ENCODE data around the gene DBI. TPM values are rescaled to one million over a fixed set of nuclear protein-coding genes. Genes with fewer than 3 reads are reported as not detected.
A peak's percentile ranks its signal among the peaks of the same experiment; 100 is the strongest.

DBI gene
- total RNA-seq (2021; ENCODE audit: unreplicated experiment) (129 TPM), Bru-seq, nascent RNA (percentile 74 among the genes with signal in this experiment), BruChase-seq, experiment 1, labeled RNA remaining after a 6-hour chase (percentile 85 among the genes with signal in this experiment), BruChase-seq, experiment 2, labeled RNA remaining after a 2-hour chase (percentile 79 among the genes with signal in this experiment)
- 195 and 243 TPM in 2 replicates for polyA plus RNA-seq (2012)
- long read RNA-seq, transcript DBI-202 (4 exons, 637 nt), result major isoform, 85 of 96 reads
- long read RNA-seq, partial matches to known transcripts, result 1 of 96 reads
- long read RNA-seq, other reads (novel, unspliced or antisense), result 5 of 96 reads

GRCh38 chr2:119366649-119367471 is at the start of gene DBI, which contains the start of gene C2orf76:
Gene DBI (plus strand): TSS chr2:119366977. CDS start chr2:119367052, 75 bp downstream.
Gene C2orf76 (minus strand): TSS chr2:119366834. CDS start chr2:119339959, 26,875 bp downstream.
- Histone ChIP-seq H3K27ac (ENCODE audit: low read depth, low read length) (peak within 1 kb of the TSS; percentile 76), H3K4me1 (ENCODE audit: control insufficient read depth in 1 of 2, insufficient read depth in 2 of 2, low read length in 2 of 2) (peaks cover 13 to 17% of the 10 kb centered on the region in 2 experiments), H4K20me1 (ENCODE audit: insufficient read depth) (no peaks in the 10 kb centered on the region), H2AFZ (ENCODE audit: low read depth, low read length, poor library complexity, severe bottlenecking) (peak within 1 kb of the TSS; percentile 41), H3K36me3 (ENCODE audit: control insufficient read depth in 1 of 2, insufficient read depth in 2 of 2, low read length in 2 of 2) (peaks cover 25 to 28% of the 10 kb centered on the region in 2 experiments; a peak in 3 of 4 replicates), H3K9ac (ENCODE audit: low read length) (peak within 1 kb of the TSS; percentile 79), H3K4me3 (replicated peaks in 1 of 2; ENCODE audit: low read depth in 1 of 2, low read length in 2 of 2) (peak within 1 kb of the TSS; percentile 95 to 99), H3K4me2 (ENCODE audit: low read length) (peak within 1 kb of the TSS; percentile 98), H3K27me3 (ENCODE audit: insufficient read depth, low read length) (no peaks in the 10 kb centered on the region), H3K79me2 (ENCODE audit: insufficient read depth, low read length) (peaks cover 38% of the 10 kb centered on the region), H3K9me2 (ENCODE audit: insufficient read depth) (no peaks in the 10 kb centered on the region), H3K9me3 (ENCODE audit: control insufficient read depth in 1 of 2, insufficient read depth in 1 of 2, low read depth in 1 of 2, low read length in 2 of 2) (no peaks in the 10 kb centered on the region)
- POLR2A ChIA-PET, result interaction anchor here (1.0 to 1.4 kb wide), 9 partner anchors 9 to 132 kb away, joined by 3 to 7 read pairs (median 4); no protein-coding TSS in a partner anchor
- CTCF ChIA-PET, result interaction anchor here (1.0 to 1.2 kb wide), 2 partner anchors 15 to 16 kb away, joined by 3 to 4 read pairs; no protein-coding TSS in a partner anchor
- intact Hi-C loops (cut with micrococcal nuclease), result no loop called here
- DNase-seq (ENCODE audit: low read depth, low spot score) (peak; percentile 89), ATAC-seq (peak; percentile 95)
- RAD21 ChIA-PET (ENCODE audit: low non-redundant PET in 1 of 2, low total read pairs in 2 of 2, uncharacterized antibody in 2 of 2, unreplicated experiment in 2 of 2), result no interaction called here
- TSS peak; percentile 62 for BruUV-seq (replicated peaks)
- peak; percentile 73 for TF ChIP-seq ELF1 (IDR thresholded peaks at IDR 0.05; ENCODE audit: borderline replicate concordance, low read depth)
- TF ChIP-seq JUND (IDR thresholded peaks at IDR 0.05), result no peak
- no peak for TF ChIP-seq REST (IDR thresholded peaks at IDR 0.05; ENCODE audit: low read depth)
- peak; percentile 100 for TF ChIP-seq CEBPB (IDR thresholded peaks at IDR 0.05; ENCODE audit: low read depth)
- TF ChIP-seq POLR2A (IDR thresholded peaks at IDR 0.05; ENCODE audit: borderline replicate concordance, extremely low read depth, insufficient read depth, insufficient read length), result peak; percentile 78
- peak; percentile 95 for TF ChIP-seq MAX (IDR thresholded peaks at IDR 0.05)
- no peak for TF ChIP-seq EZH2phosphoT487 (IDR thresholded peaks at IDR 0.05; ENCODE audit: borderline replicate concordance)
- peak; percentile 34 for TF ChIP-seq YY1 (IDR thresholded peaks at IDR 0.05; ENCODE audit: extremely low read depth, insufficient replicate concordance, low read depth, low read length)
- TF ChIP-seq POLR2AphosphoS5 (IDR thresholded peaks at IDR 0.05; ENCODE audit: low read depth, low read length), result peak; percentile 95
- TF ChIP-seq RAD21 (IDR thresholded peaks at IDR 0.05; ENCODE audit: low read depth), result no peak
- TF ChIP-seq FOSL1 (IDR thresholded peaks at IDR 0.05; ENCODE audit: low read depth), result no peak
- no peak for TF ChIP-seq CTCF (IDR thresholded peaks at IDR 0.05 in 2 of 3, conservative IDR thresholded peaks at IDR 0.05 in 1 of 3; ENCODE audit: borderline replicate concordance in 1 of 3, insufficient read depth in 1 of 3, low read depth in 2 of 3, low read length in 2 of 3)
- TF ChIP-seq ZNF274 (IDR thresholded peaks at IDR 0.05; ENCODE audit: low read depth, low read length), result no peak
- TF ChIP-seq EZH2 (IDR thresholded peaks at IDR 0.05), result no peak
- TF ChIP-seq SRF (IDR thresholded peaks at IDR 0.05; ENCODE audit: low read depth), result peak; percentile 31; the same call in 1 of the 2 replicates
- TF ChIP-seq SP1 (IDR thresholded peaks at IDR 0.05; ENCODE audit: low read depth), result peak; percentile 86
- no peak for TF ChIP-seq CBX3 (IDR thresholded peaks at IDR 0.05; ENCODE audit: low read depth)

Measured in HCT116 (cell line).